ENCODE measurements around the gene SDSL.

The SDSL gene

DNA sequence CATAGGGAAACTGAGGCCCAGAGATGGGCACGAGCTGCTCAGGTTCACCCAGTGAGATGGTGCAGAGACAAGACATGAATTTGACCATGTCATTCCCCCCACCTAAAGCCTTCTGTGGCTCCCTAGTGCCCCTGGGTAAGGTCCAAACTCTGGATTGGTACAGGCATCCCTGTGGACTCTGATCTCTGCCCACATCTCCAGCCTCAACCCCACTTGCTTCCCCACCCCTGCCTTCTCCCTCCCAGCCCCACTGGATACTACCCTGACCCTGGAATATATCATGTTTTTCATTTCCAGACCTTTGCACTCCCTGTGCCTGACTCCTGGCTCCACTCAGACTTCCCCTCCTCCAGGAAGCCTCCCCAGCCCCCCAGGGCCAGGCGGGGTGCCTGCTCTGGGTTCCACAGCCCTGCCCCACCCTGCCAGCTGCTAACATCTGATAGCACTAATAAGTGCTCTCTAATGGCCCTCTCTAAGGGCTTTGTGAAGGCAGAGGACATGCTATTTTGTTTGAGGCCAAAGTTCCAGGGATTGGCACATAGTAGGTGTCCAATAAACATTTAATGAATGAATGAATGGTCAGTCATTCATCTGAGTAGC, 1.1 kb upstream of the SDSL start:
- H3K36me3 ChIP-seq (ENCODE audit: control insufficient read depth, insufficient read depth, low read length) = no peaks in the 10 kb centered on the region
- no peak overlapping the region for H3K4me3 ChIP-seq (ENCODE audit: insufficient read depth, low read depth, low read length)
- no peak overlapping the region for H3K27ac ChIP-seq (ENCODE audit: insufficient read depth, low read depth, low read length, poor library complexity, severe bottlenecking)
- no peaks in the 10 kb centered on the region for H3K27me3 ChIP-seq (ENCODE audit: control insufficient read depth, insufficient read depth, low read length, poor library complexity, severe bottlenecking)
- peaks cover 3% of the 10 kb centered on the region for H3K4me1 ChIP-seq (ENCODE audit: control insufficient read depth, insufficient read depth, low read length)
- WGBS, 2 experiments = 93 to 96% methylated on average over 2 of the region's 2 CpGs
- H3K9me3 ChIP-seq (ENCODE audit: control insufficient read depth, low read length) = no peaks in the 10 kb centered on the region

DNA sequence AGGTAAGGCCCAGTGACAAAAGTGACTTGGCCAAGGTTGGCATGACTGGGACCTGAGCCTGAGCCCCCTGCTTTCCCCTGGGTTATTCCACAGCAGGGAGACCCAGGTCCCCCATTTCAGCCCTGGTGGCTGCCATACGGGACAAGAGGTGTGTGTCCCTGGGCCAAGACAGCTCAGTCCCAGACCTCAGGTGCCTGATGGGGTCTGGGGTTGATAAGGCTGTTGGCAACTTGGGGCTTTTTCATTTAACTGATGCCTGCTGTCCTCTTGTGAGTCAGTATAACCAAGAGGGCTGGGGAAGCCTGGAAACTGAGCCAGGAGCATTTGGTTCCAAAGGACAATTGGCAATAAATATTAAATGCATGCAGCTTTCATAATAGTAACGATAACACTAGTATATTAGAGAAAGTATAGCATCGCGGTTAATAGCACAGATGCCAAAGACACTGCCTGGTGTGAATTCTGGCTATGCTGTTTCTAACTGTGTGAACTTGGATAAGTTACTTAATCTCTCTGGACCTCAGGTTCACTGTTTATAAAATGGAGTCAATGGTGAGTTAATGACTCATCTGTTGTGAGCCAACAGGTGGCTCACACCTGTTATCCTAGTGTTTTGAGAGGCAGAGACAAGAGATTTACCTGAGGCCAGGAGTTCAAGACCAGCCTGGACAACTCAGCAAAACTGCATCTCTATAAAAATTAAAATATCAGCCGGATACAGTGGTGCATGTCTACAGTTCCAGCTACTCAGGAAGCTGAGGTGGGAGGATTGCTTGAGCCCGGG, 898 bp downstream of the SDSL start:
- Histone ChIP-seq H3K36me3 (ENCODE audit: control insufficient read depth, insufficient read depth, low read length) (no peaks in the 10 kb centered on the region), H3K4me3 (ENCODE audit: insufficient read depth, low read depth, low read length) (peak overlapping the region; percentile 33), H3K9me3 (ENCODE audit: control insufficient read depth, low read length) (no peaks in the 10 kb centered on the region), H3K27ac (ENCODE audit: insufficient read depth, low read depth, low read length, poor library complexity, severe bottlenecking) (no peak overlapping the region), H3K4me1 (ENCODE audit: control insufficient read depth, insufficient read depth, low read length) (peaks cover 3% of the 10 kb centered on the region), H3K27me3 (ENCODE audit: control insufficient read depth, insufficient read depth, low read length, poor library complexity, severe bottlenecking) (no peaks in the 10 kb centered on the region)
- 94 to 95% methylated on average over 6 of the region's 6 CpGs for WGBS, 2 experiments

GRCh38 chr12:113424456-113424855, 2.3 kb downstream of the SDSL start:
- no peak overlapping the region for H3K27ac ChIP-seq (ENCODE audit: insufficient read depth, low read depth, low read length, poor library complexity, severe bottlenecking)
- WGBS, 2 experiments = 92 to 100% methylated on average over 1 of the region's 1 CpG
- H3K36me3 ChIP-seq (ENCODE audit: control insufficient read depth, insufficient read depth, low read length) = no peaks in the 10 kb centered on the region
- H3K27me3 ChIP-seq (ENCODE audit: control insufficient read depth, insufficient read depth, low read length, poor library complexity, severe bottlenecking) = no peaks in the 10 kb centered on the region
- peaks cover 3% of the 10 kb centered on the region for H3K4me1 ChIP-seq (ENCODE audit: control insufficient read depth, insufficient read depth, low read length)
- H3K9me3 ChIP-seq (ENCODE audit: control insufficient read depth, low read length) = no peaks in the 10 kb centered on the region
- H3K4me3 ChIP-seq (ENCODE audit: insufficient read depth, low read depth, low read length) = no peak overlapping the region

GRCh38 chr12:113424915-113425823, 3.0 kb downstream of the SDSL start:
- H3K27me3 ChIP-seq (ENCODE audit: control insufficient read depth, insufficient read depth, low read length, poor library complexity, severe bottlenecking) = no peaks in the 10 kb centered on the region
- H3K27ac ChIP-seq (ENCODE audit: insufficient read depth, low read depth, low read length, poor library complexity, severe bottlenecking) = no peak overlapping the region
- H3K4me3 ChIP-seq (ENCODE audit: insufficient read depth, low read depth, low read length) = no peak overlapping the region
- H3K9me3 ChIP-seq (ENCODE audit: control insufficient read depth, low read length) = no peaks in the 10 kb centered on the region
- 43 to 46% methylated on average over 20 of the region's 20 CpGs for WGBS, 2 experiments
- H3K4me1 ChIP-seq (ENCODE audit: control insufficient read depth, insufficient read depth, low read length) = peaks cover 3% of the 10 kb centered on the region
- H3K36me3 ChIP-seq (ENCODE audit: control insufficient read depth, insufficient read depth, low read length) = no peaks in the 10 kb centered on the region

DNA sequence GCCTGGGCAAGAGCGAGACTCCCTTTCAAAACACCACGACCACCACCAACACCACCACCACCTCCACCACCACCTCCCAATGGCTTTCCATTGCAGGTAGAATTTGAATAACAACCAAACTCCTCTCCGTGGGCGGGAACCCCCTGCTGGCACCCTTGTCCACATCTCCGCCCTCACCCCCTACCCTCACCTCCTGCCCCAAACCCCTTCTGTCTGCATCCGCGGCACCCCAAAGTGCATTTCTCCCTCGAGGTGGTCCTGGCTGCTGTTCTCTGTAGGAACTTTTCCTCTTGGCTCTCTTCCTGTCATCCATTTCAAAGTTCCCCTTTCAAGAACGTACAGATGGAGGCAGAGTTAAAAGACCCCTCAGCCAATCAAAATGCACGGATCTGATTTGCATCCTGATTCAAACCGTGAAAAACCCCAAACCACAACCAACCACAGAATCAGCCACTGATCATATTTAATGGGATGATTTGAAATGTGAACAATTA, 3.8 kb downstream of the SDSL start:
- H3K9me3 ChIP-seq (ENCODE audit: control insufficient read depth, low read length) = no peaks in the 10 kb centered on the region
- H3K27me3 ChIP-seq (ENCODE audit: control insufficient read depth, insufficient read depth, low read length, poor library complexity, severe bottlenecking) = no peaks in the 10 kb centered on the region
- 6 to 10% methylated on average over 9 to 11 of the region's 11 CpGs for WGBS, 2 experiments
- no peaks in the 10 kb centered on the region for H3K36me3 ChIP-seq (ENCODE audit: control insufficient read depth, insufficient read depth, low read length)
- no peak overlapping the region for H3K4me3 ChIP-seq (ENCODE audit: insufficient read depth, low read depth, low read length)
- peaks cover 3% of the 10 kb centered on the region for H3K4me1 ChIP-seq (ENCODE audit: control insufficient read depth, insufficient read depth, low read length)
- H3K27ac ChIP-seq (ENCODE audit: insufficient read depth, low read depth, low read length, poor library complexity, severe bottlenecking) = no peak overlapping the region

GRCh38 chr12:113427882-113428281, 5.7 kb downstream of the SDSL start:
- H3K4me1 ChIP-seq (ENCODE audit: control insufficient read depth, insufficient read depth, low read length) = no peaks in the 10 kb centered on the region
- 86 to 91% methylated on average over 9 of the region's 9 CpGs for WGBS, 2 experiments
- H3K9me3 ChIP-seq (ENCODE audit: control insufficient read depth, low read length) = no peaks in the 10 kb centered on the region
- no peak overlapping the region for H3K4me3 ChIP-seq (ENCODE audit: insufficient read depth, low read depth, low read length)
- no peaks in the 10 kb centered on the region for H3K27me3 ChIP-seq (ENCODE audit: control insufficient read depth, insufficient read depth, low read length, poor library complexity, severe bottlenecking)
- H3K36me3 ChIP-seq (ENCODE audit: control insufficient read depth, insufficient read depth, low read length) = no peaks in the 10 kb centered on the region
- H3K27ac ChIP-seq (ENCODE audit: insufficient read depth, low read depth, low read length, poor library complexity, severe bottlenecking) = no peak overlapping the region

GRCh38 chr12:113428482-113428881, 6.3 kb downstream of the SDSL start:
- H3K27me3 ChIP-seq (ENCODE audit: control insufficient read depth, insufficient read depth, low read length, poor library complexity, severe bottlenecking) = no peaks in the 10 kb centered on the region
- H3K27ac ChIP-seq (ENCODE audit: insufficient read depth, low read depth, low read length, poor library complexity, severe bottlenecking) = no peak overlapping the region
- WGBS, 2 experiments = 84 to 100% methylated on average over 1 of the region's 1 CpG
- H3K36me3 ChIP-seq (ENCODE audit: control insufficient read depth, insufficient read depth, low read length) = no peaks in the 10 kb centered on the region
- no peaks in the 10 kb centered on the region for H3K9me3 ChIP-seq (ENCODE audit: control insufficient read depth, low read length)
- no peaks in the 10 kb centered on the region for H3K4me1 ChIP-seq (ENCODE audit: control insufficient read depth, insufficient read depth, low read length)
- no peak overlapping the region for H3K4me3 ChIP-seq (ENCODE audit: insufficient read depth, low read depth, low read length)

GRCh38 chr12:113432986-113433385, 10.8 kb downstream of the SDSL start:
- Histone ChIP-seq H3K4me3 (ENCODE audit: insufficient read depth, low read depth, low read length) (no peak overlapping the region), H3K36me3 (ENCODE audit: control insufficient read depth, insufficient read depth, low read length) (no peaks in the 10 kb centered on the region), H3K9me3 (ENCODE audit: control insufficient read depth, low read length) (no peaks in the 10 kb centered on the region), H3K27me3 (ENCODE audit: control insufficient read depth, insufficient read depth, low read length, poor library complexity, severe bottlenecking) (no peaks in the 10 kb centered on the region), H3K4me1 (ENCODE audit: control insufficient read depth, insufficient read depth, low read length) (no peaks in the 10 kb centered on the region), H3K27ac (ENCODE audit: insufficient read depth, low read depth, low read length, poor library complexity, severe bottlenecking) (no peak overlapping the region)

DNA sequence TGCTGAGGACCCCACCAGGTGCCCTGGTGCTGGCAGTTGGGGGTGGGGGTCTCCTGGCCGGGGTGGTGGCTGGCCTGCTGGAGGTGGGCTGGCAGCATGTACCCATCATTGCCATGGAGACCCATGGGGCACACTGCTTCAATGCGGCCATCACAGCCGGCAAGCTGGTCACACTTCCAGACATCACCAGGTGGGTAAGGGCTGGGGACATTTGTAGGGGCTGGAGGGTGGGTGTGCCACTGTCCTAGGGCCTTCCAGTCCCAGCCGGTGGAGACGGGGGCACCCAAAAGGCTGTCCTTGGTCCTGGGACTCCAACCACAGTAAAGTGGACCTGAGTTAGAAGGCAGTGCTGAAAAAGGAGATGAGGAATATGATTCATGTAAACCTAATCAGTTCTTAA, 13.2 kb downstream of the SDSL start:
- H3K9me3 ChIP-seq (ENCODE audit: control insufficient read depth, low read length) = no peaks in the 10 kb centered on the region

DNA sequence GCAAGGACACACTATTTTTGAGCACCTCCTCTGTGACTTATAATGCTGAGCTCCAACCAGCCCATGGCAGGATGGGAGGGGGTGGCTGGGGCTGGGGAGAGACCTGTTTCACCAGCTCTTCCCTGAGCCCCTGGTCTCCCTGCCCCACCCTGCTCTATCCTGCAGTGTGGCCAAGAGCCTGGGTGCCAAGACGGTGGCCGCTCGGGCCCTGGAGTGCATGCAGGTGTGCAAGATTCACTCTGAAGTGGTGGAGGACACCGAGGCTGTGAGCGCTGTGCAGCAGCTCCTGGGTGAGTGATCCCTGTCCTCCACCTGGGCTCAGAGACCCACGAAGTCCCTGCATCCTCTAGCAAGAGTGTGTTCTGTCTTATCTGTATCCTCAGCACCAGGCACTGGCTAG, 14.4 kb downstream of the SDSL start:
- no peaks in the 10 kb centered on the region for H3K36me3 ChIP-seq (ENCODE audit: control insufficient read depth, insufficient read depth, low read length)
- 93 to 95% methylated on average over 6 of the region's 6 CpGs for WGBS, 2 experiments

More for the DNA sequence above, 13.2 kb downstream of the SDSL start:
- Histone ChIP-seq H3K4me3 (ENCODE audit: insufficient read depth, low read depth, low read length) (no peak overlapping the region), H3K27me3 (ENCODE audit: control insufficient read depth, insufficient read depth, low read length, poor library complexity, severe bottlenecking) (no peaks in the 10 kb centered on the region), H3K27ac (ENCODE audit: insufficient read depth, low read depth, low read length, poor library complexity, severe bottlenecking) (no peak overlapping the region), H3K36me3 (ENCODE audit: control insufficient read depth, insufficient read depth, low read length) (no peaks in the 10 kb centered on the region), H3K4me1 (ENCODE audit: control insufficient read depth, insufficient read depth, low read length) (no peaks in the 10 kb centered on the region)
- 89 to 94% methylated on average over 5 of the region's 5 CpGs for WGBS, 2 experiments

More for the DNA sequence above, 14.4 kb downstream of the SDSL start:
- no peaks in the 10 kb centered on the region for H3K4me1 ChIP-seq (ENCODE audit: control insufficient read depth, insufficient read depth, low read length)
- H3K4me3 ChIP-seq (ENCODE audit: insufficient read depth, low read depth, low read length) = no peak overlapping the region
- no peaks in the 10 kb centered on the region for H3K9me3 ChIP-seq (ENCODE audit: control insufficient read depth, low read length)
- H3K27me3 ChIP-seq (ENCODE audit: control insufficient read depth, insufficient read depth, low read length, poor library complexity, severe bottlenecking) = no peaks in the 10 kb centered on the region
- H3K27ac ChIP-seq (ENCODE audit: insufficient read depth, low read depth, low read length, poor library complexity, severe bottlenecking) = no peak overlapping the region
